MM.1S (cell line): ENCODE results near the gene USP25.
A peak's percentile ranks its signal among the peaks of the same experiment; 100 is the strongest.

Source experiments
- DNase-seq: peaks from one replicate; pipeline ENCODE4 v3.0.0-alpha.2; 2015
- H2AFZ ChIP-seq: fragments of 300-600 bp; sonication (generic); 2 replicates; pipeline ENCODE4 v1.6.0; 2016; ENCODE audit warnings: antibody characterized with exemption, low read length
- H3F3A ChIP-seq: fragments of 300-600 bp; sonication (generic); 2 replicates; pipeline ENCODE4 v1.6.1; 2016; ENCODE audit warnings: mild to moderate bottlenecking, antibody characterized with exemption, low read length, moderate library complexity, mixed read lengths; ENCODE audit not compliant: insufficient read depth
- H3K27ac ChIP-seq: fragments of 300-600 bp; sonication (generic); 2 replicates; pipeline ENCODE4 v1.5.1; 2016; ENCODE audit warnings: mild to moderate bottlenecking, low read length
- H3K27me3 ChIP-seq: fragments of 300-600 bp; sonication (generic); replicated peaks from 2 replicates; pipeline ENCODE4 v1.6.0; 2016; ENCODE audit warnings: low read length; ENCODE audit not compliant: insufficient read depth
- H3K36me3 ChIP-seq: fragments of 300-600 bp; sonication (generic); replicated peaks from 2 replicates; pipeline ENCODE4 v1.6.1; 2016; ENCODE audit warnings: mild to moderate bottlenecking, low read length, mixed read lengths; ENCODE audit not compliant: insufficient read depth
- H3K4me1 ChIP-seq: fragments of 300-600 bp; sonication (generic); 2 replicates; pipeline ENCODE4 v1.6.1; 2016; ENCODE audit warnings: low read length, mixed read lengths
- H3K4me2 ChIP-seq: fragments of 300-600 bp; sonication (generic); 2 replicates; pipeline ENCODE4 v1.6.0; 2016; ENCODE audit warnings: low read depth, low read length
- H3K4me3 ChIP-seq: fragments of 300-600 bp; sonication (generic); 2 replicates; pipeline ENCODE4 v1.5.1; 2016; ENCODE audit warnings: low read length, mixed read lengths
- H3K79me2 ChIP-seq: fragments of 300-600 bp; sonication (generic); 2 replicates; pipeline ENCODE4 v1.6.1; 2016; ENCODE audit warnings: mixed run types, low read length, mixed read lengths
- H3K9ac ChIP-seq: fragments of 300-600 bp; sonication (generic); 2 replicates; pipeline ENCODE4 v1.6.1; 2016; ENCODE audit warnings: low read length, mixed read lengths
- H3K9me2 ChIP-seq: fragments of 300-600 bp; sonication (generic); replicated peaks from 2 replicates; pipeline ENCODE4 v1.6.1; 2016; ENCODE audit warnings: mild to moderate bottlenecking, low read length, mixed read lengths; ENCODE audit not compliant: insufficient read depth
- H3K9me3 ChIP-seq: fragments of 300-600 bp; sonication (generic); replicated peaks from 2 replicates; pipeline ENCODE4 v1.6.1; 2016; ENCODE audit warnings: mild to moderate bottlenecking, low read length, mixed read lengths; ENCODE audit not compliant: insufficient read depth
- H4K20me1 ChIP-seq: fragments of 300-600 bp; sonication (generic); 2 replicates; pipeline ENCODE4 v1.6.1; 2016; ENCODE audit warnings: mild to moderate bottlenecking, low read length, moderate library complexity, mixed read lengths; ENCODE audit not compliant: insufficient read depth
- CTCF ChIP-seq: fragments of 300-600 bp; sonication (generic); IDR thresholded peaks from 2 replicates; pipeline ENCODE4 v1.5.1; 2016; ENCODE audit warnings: antibody characterized with exemption, low read length, mixed read lengths
- EZH2 ChIP-seq: fragments of 300-600 bp; sonication (generic); optimal IDR thresholded peaks from 2 replicates; pipeline ENCODE3; 2017; ENCODE audit warnings: low read depth, mild to moderate bottlenecking, antibody characterized with exemption, low read length, mixed read lengths
- EZH2phosphoT487 ChIP-seq: fragments of 300-600 bp; sonication (generic); IDR thresholded peaks from 2 replicates; pipeline ENCODE4 v1.6.1; 2018; ENCODE audit warnings: antibody characterized with exemption, low read length

The USP25 gene

GRCh38 chr21:15688809-15689208 lies 41.0 kb upstream of the USP25 start:
- Histone ChIP-seq H3K4me1 (no peaks in the 10 kb centered on the region), H3K4me3 (no peak overlapping the region), H2AFZ (no peak overlapping the region), H3K4me2 (peak overlapping the region; percentile 10; the same call in 1 of the 2 replicates), H3K9me3 (no peaks in the 10 kb centered on the region), H3K9me2 (no peaks in the 10 kb centered on the region), H3F3A (no peaks in the 10 kb centered on the region), H3K27me3 (peaks cover 16% of the 10 kb centered on the region; the same call in 1 of the 2 replicates), H4K20me1 (no peaks in the 10 kb centered on the region), H3K9ac (no peak overlapping the region), H3K79me2 (no peaks in the 10 kb centered on the region), H3K27ac (no peak overlapping the region), H3K36me3 (no peaks in the 10 kb centered on the region)
- TF ChIP-seq EZH2 (no peak), EZH2phosphoT487 (no peak), CTCF (no peak)
- peak; percentile 66 for DNase-seq

GRCh38 chr21:15692711-15693110 lies 37.1 kb upstream of the USP25 start:
- Histone ChIP-seq H3K9ac (no peak overlapping the region), H3K9me2 (no peaks in the 10 kb centered on the region), H3K79me2 (no peaks in the 10 kb centered on the region), H3K36me3 (no peaks in the 10 kb centered on the region), H3K4me1 (no peaks in the 10 kb centered on the region), H2AFZ (no peak overlapping the region), H3K9me3 (no peaks in the 10 kb centered on the region), H3K4me2 (no peak overlapping the region), H3F3A (no peaks in the 10 kb centered on the region), H3K4me3 (no peak overlapping the region), H4K20me1 (no peaks in the 10 kb centered on the region), H3K27ac (no peak overlapping the region), H3K27me3 (0 out of 2 replicates have a peak, but pooled peaks cover 6% of the 10 kb centered on the region)
- DNase-seq, result no peak
- TF ChIP-seq EZH2 (no peak), CTCF (no peak), EZH2phosphoT487 (no peak)

DNA sequence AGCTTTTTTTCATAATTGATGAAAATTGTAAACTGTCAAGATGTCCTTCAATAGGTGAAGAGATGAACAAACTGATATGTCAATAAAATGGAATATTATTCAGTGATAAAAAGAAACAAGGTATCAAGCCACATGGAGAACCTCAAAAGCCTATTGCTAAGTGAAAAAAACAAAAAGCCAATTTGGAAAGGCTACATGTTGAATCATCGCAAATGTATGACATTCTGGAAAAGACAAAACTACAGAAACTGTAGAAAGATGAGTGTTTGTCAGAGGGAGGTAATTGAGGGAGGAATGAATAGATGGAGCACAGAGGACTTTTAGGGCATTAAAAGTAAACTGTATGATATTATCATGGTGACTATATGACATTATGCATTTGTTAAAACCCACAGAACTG lies 34.5 kb upstream of the USP25 start:
- no peak for DNase-seq
- H3K27me3 ChIP-seq, result no peaks in the 10 kb centered on the region
- no peak overlapping the region for H3K27ac ChIP-seq
- H3K79me2 ChIP-seq, result no peaks in the 10 kb centered on the region
- no peaks in the 10 kb centered on the region for H3F3A ChIP-seq
- no peak overlapping the region for H3K9ac ChIP-seq
- no peak overlapping the region for H2AFZ ChIP-seq
- H3K4me1 ChIP-seq, result no peaks in the 10 kb centered on the region
- H3K9me2 ChIP-seq, result no peaks in the 10 kb centered on the region
- H3K4me3 ChIP-seq, result no peak overlapping the region
- no peaks in the 10 kb centered on the region for H3K9me3 ChIP-seq
- TF ChIP-seq CTCF (no peak), EZH2phosphoT487 (no peak)
- H3K4me2 ChIP-seq, result no peak overlapping the region
- no peaks in the 10 kb centered on the region for H4K20me1 ChIP-seq
- H3K36me3 ChIP-seq, result no peaks in the 10 kb centered on the region
